ENCODE data around the gene WDR70. TPM values are rescaled to one million over a fixed set of nuclear protein-coding genes. Genes with fewer than 3 reads are reported as not detected.
A peak's percentile ranks its signal among the peaks of the same experiment; 100 is the strongest.
"Not testable (repeated sequence)": the region's sequence is repeated elsewhere in the genome, so short reads cannot be mapped to it uniquely, and the experiment has no call there.

WDR70 gene
- total RNA-seq, 2 donors from 2014 or later = 34.2 to 36.1 TPM

DNA sequence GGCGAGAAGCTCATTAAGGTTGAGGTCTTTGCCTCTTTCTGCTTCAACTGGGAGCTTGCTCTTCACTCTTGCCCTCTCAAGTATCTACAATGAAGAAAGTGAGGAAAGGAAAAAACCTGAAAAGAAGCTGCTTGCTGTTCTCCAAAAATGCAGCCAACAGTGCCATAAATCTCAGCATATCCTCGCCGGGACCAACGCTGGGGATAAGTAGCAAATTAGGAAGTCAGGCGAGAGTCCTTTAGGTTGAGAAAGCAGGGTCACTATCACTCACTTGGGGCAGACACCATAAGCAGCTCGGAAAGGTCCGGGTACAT, 8.6 kb upstream of the WDR70 start:
- H3K27ac ChIP-seq (ENCODE audit: low read depth, low read length) = peak overlapping the region; percentile 64
- DNase-seq = no peak
- no peaks in the 10 kb centered on the region for H3K36me3 ChIP-seq (ENCODE audit: control insufficient read depth, insufficient read depth, low read length)
- whole genome bisulfite sequencing, 2 experiments (ENCODE audit: insufficient coverage in 1 of 2, insufficient read length in 1 of 2) = 0% methylated on average over 4 to 7 of the region's 7 CpGs
- Mint-ChIP-seq H3K9me3 (no peaks in the 10 kb centered on the region), H3K36me3 (ENCODE audit: low read depth) (peaks cover 3% of the 10 kb centered on the region), H3K27me3 (ENCODE audit: insufficient read depth) (peaks cover 1% of the 10 kb centered on the region), H3K27ac (peak overlapping the region; percentile 99), H3K4me3 (peak overlapping the region; percentile 89), H3K4me1 (peaks cover 14% of the 10 kb centered on the region)
- no peaks in the 10 kb centered on the region for H3K4me1 ChIP-seq (ENCODE audit: control insufficient read depth, insufficient read depth, low read length)
- peaks cover 5% of the 10 kb centered on the region for H3K27me3 ChIP-seq (ENCODE audit: control insufficient read depth, insufficient read depth, low read length, poor library complexity, severe bottlenecking)
- peak overlapping the region; percentile 100 for H3K4me3 ChIP-seq (ENCODE audit: low read length)
- peak overlapping the region; percentile 92 for H3K9ac ChIP-seq (ENCODE audit: extremely low read depth, low read length, poor library complexity, severe bottlenecking)
- TF ChIP-seq, protein P1, sequence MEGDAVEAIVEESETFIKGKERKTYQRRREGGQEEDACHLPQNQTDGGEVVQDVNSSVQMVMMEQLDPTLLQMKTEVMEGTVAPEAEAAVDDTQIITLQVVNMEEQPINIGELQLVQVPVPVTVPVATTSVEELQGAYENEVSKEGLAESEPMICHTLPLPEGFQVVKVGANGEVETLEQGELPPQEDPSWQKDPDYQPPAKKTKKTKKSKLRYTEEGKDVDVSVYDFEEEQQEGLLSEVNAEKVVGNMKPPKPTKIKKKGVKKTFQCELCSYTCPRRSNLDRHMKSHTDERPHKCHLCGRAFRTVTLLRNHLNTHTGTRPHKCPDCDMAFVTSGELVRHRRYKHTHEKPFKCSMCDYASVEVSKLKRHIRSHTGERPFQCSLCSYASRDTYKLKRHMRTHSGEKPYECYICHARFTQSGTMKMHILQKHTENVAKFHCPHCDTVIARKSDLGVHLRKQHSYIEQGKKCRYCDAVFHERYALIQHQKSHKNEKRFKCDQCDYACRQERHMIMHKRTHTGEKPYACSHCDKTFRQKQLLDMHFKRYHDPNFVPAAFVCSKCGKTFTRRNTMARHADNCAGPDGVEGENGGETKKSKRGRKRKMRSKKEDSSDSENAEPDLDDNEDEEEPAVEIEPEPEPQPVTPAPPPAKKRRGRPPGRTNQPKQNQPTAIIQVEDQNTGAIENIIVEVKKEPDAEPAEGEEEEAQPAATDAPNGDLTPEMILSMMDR (conservative IDR thresholded peaks at IDR 0.05) = no peak
- no peaks in the 10 kb centered on the region for H3K9me3 ChIP-seq (ENCODE audit: control insufficient read depth, low read length)

DNA sequence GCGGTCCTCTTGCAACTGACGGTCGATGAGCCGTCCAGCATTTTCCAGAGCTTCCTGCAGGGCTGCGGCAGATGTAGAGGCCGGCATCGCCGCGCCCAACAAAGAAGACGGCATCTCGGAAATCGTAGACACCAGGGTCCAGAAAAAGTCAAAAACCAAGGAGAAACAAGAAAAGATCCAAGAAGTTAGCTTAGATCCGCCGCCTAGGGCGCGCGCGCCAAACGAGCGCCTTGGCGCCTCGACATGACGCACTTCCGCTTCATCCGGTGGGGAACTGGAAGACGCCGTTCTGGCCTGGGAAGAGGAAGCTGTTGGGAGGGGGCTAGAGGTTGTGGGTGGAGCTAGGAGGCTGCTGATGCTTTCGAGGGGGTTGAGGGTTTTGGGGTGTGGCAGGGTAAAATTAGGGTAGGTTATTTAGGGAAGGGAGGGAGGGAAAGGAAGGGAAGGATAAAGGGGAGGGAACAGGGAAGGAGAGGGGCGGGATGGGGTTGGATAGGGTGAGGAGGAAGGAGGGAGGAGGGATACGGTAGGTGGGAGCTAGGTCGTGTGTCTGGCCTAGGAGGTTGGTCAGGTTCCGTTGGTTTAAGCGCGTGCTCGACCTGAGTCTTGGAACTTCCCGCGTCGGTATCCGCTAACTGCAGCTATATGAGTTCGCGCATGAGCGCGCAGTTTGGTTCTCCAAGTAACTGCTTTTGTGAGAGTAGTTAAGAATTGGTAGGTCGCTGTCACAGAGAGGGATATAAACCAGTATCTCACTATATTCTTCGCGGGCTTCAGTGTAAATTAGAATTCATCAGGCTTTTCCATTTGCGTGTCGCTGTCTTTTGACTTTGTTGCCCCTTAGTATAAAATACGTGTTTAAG, 8.0 kb upstream of the WDR70 start, which contains the start of gene NUP155:
NUP155 (minus strand) TSS at position 243 of the 863 bp plus-strand sequence; CDS start at position 114, 129 bp downstream.
- peak; percentile 97 for DNase-seq
- H3K4me1 Mint-ChIP-seq = peaks cover 14% of the 10 kb centered on the region
- peaks cover 5% of the 10 kb centered on the region for H3K27me3 ChIP-seq (ENCODE audit: control insufficient read depth, insufficient read depth, low read length, poor library complexity, severe bottlenecking)
- H3K9ac ChIP-seq (ENCODE audit: extremely low read depth, low read length, poor library complexity, severe bottlenecking) = peak within 1 kb of the TSS; percentile 92
- H3K27ac ChIP-seq (ENCODE audit: low read depth, low read length) = peak within 1 kb of the TSS; percentile 64
- no peaks in the 10 kb centered on the region for H3K4me1 ChIP-seq (ENCODE audit: control insufficient read depth, insufficient read depth, low read length)
- peak within 1 kb of the TSS; percentile 100 for H3K4me3 ChIP-seq (ENCODE audit: low read length)
- TF ChIP-seq, protein P1 (conservative IDR thresholded peaks at IDR 0.05) = no peak
- no peaks in the 10 kb centered on the region for H3K36me3 ChIP-seq (ENCODE audit: control insufficient read depth, insufficient read depth, low read length)
- 2 to 4% methylated on average over 44 to 49 of the region's 49 CpGs for WGBS, 2 experiments (ENCODE audit: insufficient coverage in 1 of 2, insufficient read length in 1 of 2)
- no peaks in the 10 kb centered on the region for H3K9me3 ChIP-seq (ENCODE audit: control insufficient read depth, low read length)
- no peaks in the 10 kb centered on the region for H3K36me3 Mint-ChIP-seq (ENCODE audit: low read depth)
- H3K9me3 Mint-ChIP-seq = no peaks in the 10 kb centered on the region
- H3K4me3 Mint-ChIP-seq = peak within 1 kb of the TSS; percentile 89
- peaks cover 3% of the 10 kb centered on the region for H3K27me3 Mint-ChIP-seq (ENCODE audit: insufficient read depth)
- H3K27ac Mint-ChIP-seq = peak within 1 kb of the TSS; percentile 99

- TF ChIP-seq, protein P1 (conservative IDR thresholded peaks at IDR 0.05) = no peak
- no peak for DNase-seq
- no peak overlapping the region for H3K9ac ChIP-seq (ENCODE audit: extremely low read depth, low read length, poor library complexity, severe bottlenecking)
- 85 to 91% methylated on average over 2 to 3 of the region's 3 CpGs for WGBS, 2 experiments (ENCODE audit: insufficient coverage in 1 of 2, insufficient read length in 1 of 2)
- no peaks in the 10 kb centered on the region for H3K36me3 Mint-ChIP-seq (ENCODE audit: low read depth)
- no peak overlapping the region for H3K27ac ChIP-seq (ENCODE audit: low read depth, low read length)
- H3K4me3 Mint-ChIP-seq = no peak overlapping the region
- H3K27me3 ChIP-seq (ENCODE audit: control insufficient read depth, insufficient read depth, low read length, poor library complexity, severe bottlenecking) = peaks cover 5% of the 10 kb centered on the region
- peaks cover 3% of the 10 kb centered on the region for H3K27me3 Mint-ChIP-seq (ENCODE audit: insufficient read depth)
- no peaks in the 10 kb centered on the region for H3K9me3 Mint-ChIP-seq
- H3K36me3 ChIP-seq (ENCODE audit: control insufficient read depth, insufficient read depth, low read length) = no peaks in the 10 kb centered on the region
- H3K4me1 Mint-ChIP-seq = peaks cover 9% of the 10 kb centered on the region
- no peaks in the 10 kb centered on the region for H3K9me3 ChIP-seq (ENCODE audit: control insufficient read depth, low read length)
- no peak overlapping the region for H3K27ac Mint-ChIP-seq
- no peaks in the 10 kb centered on the region for H3K4me1 ChIP-seq (ENCODE audit: control insufficient read depth, insufficient read depth, low read length)
- no peak overlapping the region for H3K4me3 ChIP-seq (ENCODE audit: low read length)
Observed at GRCh38 chr5:37375091-37375490, 4.0 kb upstream of the WDR70 start.

DNA sequence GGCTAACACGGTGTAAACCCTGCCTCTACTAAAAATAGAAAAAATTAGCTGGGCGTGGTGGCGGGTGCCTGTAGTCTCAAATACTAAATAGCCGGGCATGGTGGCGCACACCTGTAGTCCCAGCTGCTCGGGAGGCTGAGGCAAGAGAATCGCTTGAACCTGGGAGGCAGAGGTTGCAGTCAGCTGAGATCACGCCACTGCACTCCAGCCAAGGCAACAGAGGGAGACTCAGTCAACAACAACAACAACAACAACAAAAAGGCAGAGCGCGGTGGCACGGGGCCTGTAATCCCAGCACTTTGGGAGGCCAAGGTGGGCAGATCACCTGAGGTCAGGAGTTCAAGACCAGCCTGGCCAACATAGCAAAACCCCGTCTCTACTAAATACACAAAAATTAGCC, 1.1 kb upstream of the WDR70 start:
- not testable (repeated sequence) for H3K4me3 Mint-ChIP-seq; H3K27ac Mint-ChIP-seq; H3K27ac ChIP-seq (ENCODE audit: low read depth, low read length); H3K4me1 ChIP-seq (ENCODE audit: control insufficient read depth, insufficient read depth, low read length); H3K4me3 ChIP-seq (ENCODE audit: low read length); H3K36me3 Mint-ChIP-seq (ENCODE audit: low read depth); H3K9ac ChIP-seq (ENCODE audit: extremely low read depth, low read length, poor library complexity, severe bottlenecking); H3K36me3 ChIP-seq (ENCODE audit: control insufficient read depth, insufficient read depth, low read length); H3K27me3 Mint-ChIP-seq (ENCODE audit: insufficient read depth); H3K9me3 ChIP-seq (ENCODE audit: control insufficient read depth, low read length); H3K9me3 Mint-ChIP-seq; H3K4me1 Mint-ChIP-seq; DNase-seq; H3K27me3 ChIP-seq (ENCODE audit: control insufficient read depth, insufficient read depth, low read length, poor library complexity, severe bottlenecking)
- WGBS, 2 experiments (ENCODE audit: insufficient coverage in 1 of 2, insufficient read length in 1 of 2) = 83 to 95% methylated on average over 7 to 12 of the region's 12 CpGs
